ENCODE data around the gene EIF3K.

The EIF3K gene

GRCh38 chr19:38665950-38666662, 47.1 kb downstream of the EIF3K start:
- peak; percentile 77 for DNase-seq (ENCODE audit: low spot score)

DNA sequence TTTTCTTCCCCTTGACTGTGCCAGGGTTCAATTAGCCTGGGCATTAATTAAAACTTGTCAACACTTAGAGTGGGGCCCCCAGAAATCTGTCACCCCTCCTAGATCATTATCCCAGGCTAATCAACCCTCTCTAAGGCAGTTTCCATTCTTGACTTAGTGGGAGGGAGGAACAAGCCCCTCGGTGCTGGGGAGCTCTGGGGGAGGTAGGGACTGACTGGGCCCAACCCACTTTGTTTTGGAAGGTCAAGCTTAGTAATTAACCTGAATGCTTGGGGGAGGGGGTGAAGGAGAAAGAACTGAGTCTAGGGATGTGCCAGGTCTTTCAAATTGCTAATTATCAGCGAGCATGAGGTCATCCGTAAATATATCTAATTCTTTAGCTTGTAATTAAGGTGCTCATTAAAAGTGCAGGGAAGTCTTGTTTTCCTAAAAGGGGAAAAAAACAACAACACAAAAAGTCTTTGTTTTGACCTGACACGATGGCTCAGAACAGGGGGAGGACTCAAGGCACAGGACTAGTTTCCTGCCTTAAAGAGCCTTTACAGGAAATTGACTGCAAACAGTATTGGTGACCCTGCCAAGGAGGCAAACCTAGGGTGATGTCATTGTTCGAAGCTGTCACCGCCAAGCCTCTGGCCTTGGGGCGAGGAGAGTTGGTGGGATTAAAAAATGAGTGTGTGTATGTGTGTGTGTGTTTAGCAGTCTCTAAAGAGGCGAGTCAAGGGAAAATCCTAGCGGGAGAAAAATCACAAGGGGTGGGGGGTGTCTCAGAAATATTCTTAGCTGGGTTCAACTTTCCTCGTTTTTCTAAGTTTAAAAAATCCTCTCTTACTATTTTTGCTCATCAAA, 47.9 kb downstream of the EIF3K start:
- no peak for DNase-seq (ENCODE audit: low spot score)

DNA sequence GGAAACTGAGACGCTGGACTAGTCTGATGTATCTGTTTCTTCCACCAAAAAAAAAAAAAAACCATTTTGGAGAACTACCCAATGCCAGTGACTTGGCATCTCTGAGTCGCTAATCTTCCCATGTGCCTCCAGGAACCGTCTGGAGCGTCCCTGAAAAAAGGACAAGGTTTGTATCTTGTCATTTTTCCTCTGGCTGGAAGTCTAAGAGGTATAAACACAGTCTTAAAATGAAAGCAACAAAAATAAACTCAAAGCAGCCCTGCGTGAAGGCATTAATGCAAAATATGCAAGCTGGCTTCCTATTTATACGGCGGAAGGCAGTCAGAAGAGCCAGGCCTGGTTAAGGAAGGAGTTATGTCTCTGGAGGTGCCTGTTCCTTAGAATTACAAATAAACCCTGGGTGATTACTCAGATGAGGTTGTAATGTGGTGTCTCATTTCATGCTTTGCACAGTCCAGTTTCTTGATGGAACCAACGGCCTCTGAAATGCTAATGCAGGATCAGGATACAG, 48.7 kb downstream of the EIF3K start:
- no peak for DNase-seq (ENCODE audit: low spot score)

DNA sequence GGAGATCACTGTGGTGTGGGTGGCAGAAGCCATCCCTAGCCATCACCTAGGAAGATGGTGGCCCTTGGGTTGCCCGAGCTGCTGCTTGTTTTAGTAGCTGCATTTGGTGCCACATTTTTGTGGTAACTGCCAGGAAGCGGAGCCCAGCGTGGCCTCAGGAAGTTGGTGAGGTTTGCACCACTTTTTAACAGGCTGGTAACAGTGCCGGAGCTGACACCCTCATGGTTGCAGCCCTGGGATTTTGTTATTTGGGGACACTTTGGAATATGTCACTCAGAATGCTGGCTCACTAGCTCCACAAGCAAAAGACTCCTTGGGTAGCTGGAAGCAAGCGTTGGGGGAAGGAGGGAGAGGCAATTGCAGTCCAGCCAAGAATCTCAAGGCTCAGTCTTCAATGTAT, 50.6 kb downstream of the EIF3K start:
- DNase-seq (ENCODE audit: low spot score) = no peak

- no peak for DNase-seq (ENCODE audit: low spot score)
These were observed 52.0 kb downstream of the EIF3K start for GRCh38 chr19:38670921-38671398.

DNA sequence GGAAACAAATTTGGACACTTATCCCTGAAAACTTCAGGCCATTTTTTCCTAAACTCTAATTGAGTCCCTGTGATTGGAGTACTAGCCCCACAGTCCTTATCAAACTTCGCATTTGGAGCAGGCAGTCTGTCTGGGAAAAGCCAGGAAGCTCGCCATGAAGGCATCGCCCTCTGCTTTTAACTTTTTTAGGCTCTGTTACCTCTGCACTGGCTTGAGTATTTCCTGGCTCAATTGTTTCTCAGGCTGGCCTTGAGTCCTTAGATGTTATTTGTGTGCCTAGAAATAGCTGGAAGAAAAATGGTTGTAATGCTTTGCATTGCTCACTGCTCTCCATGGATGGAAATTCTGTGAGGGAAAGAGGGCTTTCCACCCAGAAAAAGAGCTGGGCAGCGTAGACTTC, 52.7 kb downstream of the EIF3K start:
- DNase-seq (ENCODE audit: low spot score) = no peak

- DNase-seq (ENCODE audit: low spot score) = no peak
These were observed 54.0 kb downstream of the EIF3K start for GRCh38 chr19:38673030-38673429.

DNA sequence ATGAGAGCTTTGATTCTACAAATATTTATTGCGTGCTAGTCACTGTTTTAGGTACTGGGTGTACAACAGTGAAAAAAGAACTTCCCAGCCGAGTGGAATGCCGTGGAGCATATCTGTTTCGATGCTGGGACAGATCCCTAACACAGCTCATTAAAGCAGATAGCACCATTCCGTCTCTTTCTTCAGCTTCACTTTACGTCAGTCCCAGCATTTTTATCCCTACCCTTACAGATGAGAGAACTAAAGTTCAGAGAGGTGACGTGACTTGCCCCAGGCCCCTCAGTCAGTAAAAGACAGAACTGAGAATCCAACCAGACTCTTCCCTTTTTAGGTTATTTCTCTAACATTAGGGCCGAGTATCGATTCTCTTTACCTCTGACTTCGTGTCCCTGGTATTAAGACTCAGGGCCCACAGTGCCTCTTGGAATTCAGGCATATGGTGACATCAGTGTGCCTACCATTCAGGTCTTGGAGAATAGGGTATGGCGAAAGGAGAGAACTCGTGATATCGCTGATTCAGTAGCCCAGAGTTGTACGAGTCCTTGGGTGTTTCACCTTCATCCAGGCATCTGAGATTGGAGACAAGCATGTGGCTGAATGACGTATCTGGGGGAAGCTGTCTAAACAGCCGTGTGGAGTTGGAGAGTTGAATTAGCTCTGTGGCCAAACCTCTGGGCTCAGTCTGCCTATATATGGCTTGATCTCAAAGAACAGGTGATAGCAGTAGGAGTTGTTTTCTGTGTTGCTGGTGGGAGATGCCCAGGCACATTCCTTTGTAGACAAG, 55.6 kb downstream of the EIF3K start:
- no peak for DNase-seq (ENCODE audit: low spot score)

DNA sequence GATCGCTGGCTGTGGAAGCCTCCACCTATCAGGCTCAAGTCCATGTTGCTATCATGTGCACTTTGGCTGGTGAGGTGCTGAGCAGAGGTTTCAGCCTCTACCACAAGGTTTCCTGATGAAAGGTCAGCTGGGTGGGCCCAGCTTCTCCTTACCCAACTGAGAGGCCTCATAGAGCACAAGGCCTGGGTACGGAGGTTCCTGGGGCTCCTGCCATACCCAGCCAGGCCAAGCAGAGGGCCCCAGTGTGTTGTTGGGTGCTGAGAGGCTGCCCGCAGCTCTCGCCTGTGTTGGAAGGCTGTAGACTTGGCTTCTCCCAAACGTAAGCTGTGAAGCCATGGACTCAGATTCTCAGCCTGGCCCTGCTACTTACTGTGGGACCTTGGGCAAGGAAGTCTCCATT, 56.6 kb downstream of the EIF3K start:
- no peak for DNase-seq (ENCODE audit: low spot score)

DNA sequence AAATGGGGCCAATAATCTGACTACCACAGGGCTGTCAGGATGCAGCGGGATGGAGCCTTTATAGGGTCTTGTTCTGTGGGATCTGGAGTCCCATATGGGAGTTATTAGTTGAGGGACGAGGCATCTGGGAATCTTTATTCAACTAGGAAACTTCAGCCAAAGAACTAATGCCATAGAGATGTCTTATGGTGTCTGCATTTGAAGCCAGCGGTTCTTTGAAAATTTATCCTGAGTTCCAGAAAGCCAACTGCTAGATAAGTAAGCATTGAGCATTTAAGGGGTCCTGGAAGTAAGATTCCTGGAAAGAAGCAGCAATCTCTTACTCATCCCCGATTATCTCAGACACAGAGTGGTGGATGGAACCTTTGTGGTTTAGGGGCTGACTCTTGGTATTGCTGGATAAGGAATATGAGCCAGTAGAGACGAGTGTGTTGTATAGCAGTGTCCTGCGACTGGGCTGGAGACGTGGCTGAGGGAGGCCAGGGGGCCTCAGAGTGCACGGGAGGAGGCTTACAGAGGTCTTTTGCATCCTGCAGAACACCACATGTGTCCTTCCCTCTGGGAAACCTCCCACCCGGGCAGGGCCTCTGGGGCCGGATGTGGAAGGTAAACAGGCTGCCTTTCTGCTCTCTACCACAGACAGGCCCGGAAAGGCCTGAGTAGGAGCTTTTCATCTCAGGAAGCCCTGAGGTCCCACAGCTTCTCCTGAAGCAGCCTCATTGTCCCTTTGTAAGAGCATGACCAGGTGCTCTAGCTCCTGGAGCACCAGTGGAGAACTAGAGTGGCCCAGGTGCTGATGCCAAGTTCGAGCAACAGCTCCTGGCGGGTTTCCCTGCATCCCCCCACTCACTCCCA, 57.3 kb downstream of the EIF3K start:
- no peak for DNase-seq (ENCODE audit: low spot score)

- DNase-seq (ENCODE audit: low spot score) = no peak
These were observed 58.1 kb downstream of the EIF3K start for GRCh38 chr19:38676878-38677646.

- DNase-seq (ENCODE audit: low spot score) = no peak
These were observed 59.4 kb downstream of the EIF3K start for GRCh38 chr19:38678217-38678890.

DNA sequence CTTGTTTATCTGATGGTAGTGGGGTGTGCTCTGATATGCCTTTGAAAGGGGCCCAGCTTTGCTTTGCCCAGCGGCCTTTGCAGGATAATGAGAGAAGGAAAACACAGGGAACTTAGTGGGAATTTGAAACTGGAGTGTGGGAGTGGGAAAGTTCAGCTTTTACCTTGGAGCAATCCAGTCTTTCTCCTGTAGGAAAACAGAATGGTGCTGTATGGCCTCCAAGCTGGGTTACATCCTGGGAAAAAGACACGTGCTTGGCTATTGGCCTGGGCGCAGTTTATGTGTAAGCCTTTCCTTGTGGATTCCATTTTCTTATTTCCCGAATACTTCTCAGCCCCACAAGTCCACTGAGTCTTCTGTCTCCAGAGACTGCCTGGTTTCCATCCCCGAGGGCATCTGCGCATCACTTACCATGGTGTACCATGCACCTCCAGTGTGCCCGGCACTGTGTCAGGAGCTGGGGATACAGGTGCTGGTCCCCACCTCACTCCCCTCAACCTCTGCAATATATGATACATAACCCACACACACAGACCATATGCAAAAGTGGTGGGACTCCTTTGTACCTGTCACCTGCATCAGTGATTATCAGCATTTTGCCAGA, 60.0 kb downstream of the EIF3K start:
- no peak for DNase-seq (ENCODE audit: low spot score)

DNA sequence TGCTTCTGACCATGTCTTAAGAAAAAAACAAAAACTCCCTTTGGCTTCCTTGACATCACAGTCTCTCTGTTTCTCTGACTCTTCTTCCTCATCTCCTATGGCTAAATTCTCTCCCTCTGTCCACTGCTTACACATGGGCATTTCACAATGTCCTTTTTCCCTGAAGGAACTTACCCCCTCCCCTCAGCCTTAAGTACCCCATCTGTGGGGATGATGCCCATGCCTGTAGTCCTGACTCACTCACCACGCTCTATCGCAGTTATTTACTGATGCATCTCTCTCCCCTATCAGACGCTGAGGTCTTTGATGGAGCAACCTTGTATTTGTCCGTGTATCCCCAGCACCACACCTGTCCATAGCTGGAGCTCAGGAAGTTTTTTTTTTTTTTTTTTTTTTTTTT, 60.9 kb downstream of the EIF3K start:
- no peak for DNase-seq (ENCODE audit: low spot score)

- DNase-seq (ENCODE audit: low spot score) = no peak
These were observed 63.3 kb downstream of the EIF3K start for GRCh38 chr19:38682195-38682867.

- DNase-seq (ENCODE audit: low spot score) = no peak
These were observed 63.9 kb downstream of the EIF3K start for GRCh38 chr19:38682872-38683392.

GRCh38 chr19:38683393-38684077, 64.5 kb downstream of the EIF3K start:
- no peak for DNase-seq (ENCODE audit: low spot score)
